ENCODE data around the gene NQO2.
A peak's percentile ranks its signal among the peaks of the same experiment; 100 is the strongest.

The NQO2 gene

GRCh38 chr6:3009930-3010329, 10.2 kb downstream of the NQO2 start:
- TF ChIP-seq CTCF (conservative IDR thresholded peaks at IDR 0.05) (no peak), ZFX (IDR thresholded peaks at IDR 0.05) (no peak)

GRCh38 chr6:3011158-3011557, 11.5 kb downstream of the NQO2 start:
- TF ChIP-seq ZFX (IDR thresholded peaks at IDR 0.05) (no peak), CTCF (conservative IDR thresholded peaks at IDR 0.05) (no peak)
- H3K27ac ChIP-seq: no peak overlapping the region

More at GRCh38 chr6:3009930-3010329, 10.2 kb downstream of the NQO2 start:
- H3K27ac ChIP-seq: no peak overlapping the region

GRCh38 chr6:3011592-3011991, 11.9 kb downstream of the NQO2 start:
- TF ChIP-seq ZFX (IDR thresholded peaks at IDR 0.05) (no peak), CTCF (conservative IDR thresholded peaks at IDR 0.05) (no peak)
- no peak overlapping the region for H3K27ac ChIP-seq

- TF ChIP-seq CTCF (conservative IDR thresholded peaks at IDR 0.05) (no peak), ZFX (IDR thresholded peaks at IDR 0.05) (no peak)
- peak overlapping the region; percentile 10 for H3K27ac ChIP-seq
Measured at GRCh38 chr6:3013486-3013885, 13.8 kb downstream of the NQO2 start.

GRCh38 chr6:3013901-3014674, 14.4 kb downstream of the NQO2 start:
- peak overlapping the region; percentile 10; the same call in 1 of the 2 replicates for H3K27ac ChIP-seq
- no peak for TF ChIP-seq ZFX (IDR thresholded peaks at IDR 0.05)
- TF ChIP-seq CTCF (conservative IDR thresholded peaks at IDR 0.05): no peak

- no peak overlapping the region for H3K27ac ChIP-seq
- no peak for TF ChIP-seq ZFX (IDR thresholded peaks at IDR 0.05)
- TF ChIP-seq CTCF (conservative IDR thresholded peaks at IDR 0.05): no peak
Measured at GRCh38 chr6:3014675-3015066, 15.0 kb downstream of the NQO2 start.

- no peak overlapping the region for H3K27ac ChIP-seq
- no peak for TF ChIP-seq CTCF (conservative IDR thresholded peaks at IDR 0.05)
- no peak for TF ChIP-seq ZFX (IDR thresholded peaks at IDR 0.05)
Measured at GRCh38 chr6:3015144-3015543, 15.4 kb downstream of the NQO2 start.

All from C4-2B (cell line).